HG03442 (cell line): ENCODE results near the gene SEC14L2.
"Not testable (repeated sequence)": the region's sequence is repeated elsewhere in the genome, so short reads cannot be mapped to it uniquely, and the experiment has no call there.

Experiments used
- ATAC-seq: cut with Tn5 transposase; IDR thresholded peaks from one replicate; pipeline ENCODE4 v1.9.1; 2021; ENCODE audit warnings: mild to moderate bottlenecking, moderate library complexity; ENCODE audit not compliant: unreplicated experiment

The SEC14L2 gene

DNA sequence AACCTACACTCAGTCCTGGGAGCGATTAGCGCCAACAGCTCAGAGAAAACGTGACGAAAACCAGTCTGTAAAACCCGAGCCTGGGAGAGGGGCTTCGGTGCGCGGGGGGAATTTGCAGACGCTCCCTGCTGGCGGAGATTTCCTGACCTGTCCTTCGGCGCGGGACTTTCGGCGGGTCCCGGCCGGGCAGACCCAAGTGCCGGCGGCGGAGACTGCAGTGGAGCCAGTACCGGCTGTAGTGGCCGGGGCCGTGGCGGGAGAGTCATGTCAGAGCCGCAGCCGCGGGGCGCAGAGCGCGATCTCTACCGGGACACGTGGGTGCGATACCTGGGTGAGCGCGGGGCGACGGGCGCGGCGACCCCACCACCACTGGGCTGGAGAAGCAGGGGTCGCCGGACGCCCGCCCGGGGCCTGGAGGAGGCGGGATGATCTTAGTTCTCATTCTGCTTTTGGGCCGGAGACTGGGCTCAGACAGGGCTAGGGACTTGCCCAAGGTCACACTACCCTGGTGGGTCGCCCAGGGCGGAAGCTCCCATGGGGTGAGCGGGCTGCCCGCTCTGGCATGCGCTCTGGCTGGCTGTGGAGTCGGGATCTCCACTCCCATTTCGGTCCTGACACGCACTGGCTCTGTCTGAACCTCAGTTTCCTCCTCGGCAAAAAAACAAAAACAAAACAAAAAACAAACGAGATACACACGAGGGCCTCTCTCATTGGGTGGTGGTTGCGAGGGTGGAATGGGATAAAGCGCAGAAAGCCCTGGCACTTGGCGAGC, 29.0 kb downstream of the SEC14L2 start, which contains the start of gene MTFP1:
Gene MTFP1, plus strand, starts transcription at position 153 of the 772 bp plus-strand sequence. Its CDS starts 112 bp downstream, at position 265.
- no peak for ATAC-seq

DNA sequence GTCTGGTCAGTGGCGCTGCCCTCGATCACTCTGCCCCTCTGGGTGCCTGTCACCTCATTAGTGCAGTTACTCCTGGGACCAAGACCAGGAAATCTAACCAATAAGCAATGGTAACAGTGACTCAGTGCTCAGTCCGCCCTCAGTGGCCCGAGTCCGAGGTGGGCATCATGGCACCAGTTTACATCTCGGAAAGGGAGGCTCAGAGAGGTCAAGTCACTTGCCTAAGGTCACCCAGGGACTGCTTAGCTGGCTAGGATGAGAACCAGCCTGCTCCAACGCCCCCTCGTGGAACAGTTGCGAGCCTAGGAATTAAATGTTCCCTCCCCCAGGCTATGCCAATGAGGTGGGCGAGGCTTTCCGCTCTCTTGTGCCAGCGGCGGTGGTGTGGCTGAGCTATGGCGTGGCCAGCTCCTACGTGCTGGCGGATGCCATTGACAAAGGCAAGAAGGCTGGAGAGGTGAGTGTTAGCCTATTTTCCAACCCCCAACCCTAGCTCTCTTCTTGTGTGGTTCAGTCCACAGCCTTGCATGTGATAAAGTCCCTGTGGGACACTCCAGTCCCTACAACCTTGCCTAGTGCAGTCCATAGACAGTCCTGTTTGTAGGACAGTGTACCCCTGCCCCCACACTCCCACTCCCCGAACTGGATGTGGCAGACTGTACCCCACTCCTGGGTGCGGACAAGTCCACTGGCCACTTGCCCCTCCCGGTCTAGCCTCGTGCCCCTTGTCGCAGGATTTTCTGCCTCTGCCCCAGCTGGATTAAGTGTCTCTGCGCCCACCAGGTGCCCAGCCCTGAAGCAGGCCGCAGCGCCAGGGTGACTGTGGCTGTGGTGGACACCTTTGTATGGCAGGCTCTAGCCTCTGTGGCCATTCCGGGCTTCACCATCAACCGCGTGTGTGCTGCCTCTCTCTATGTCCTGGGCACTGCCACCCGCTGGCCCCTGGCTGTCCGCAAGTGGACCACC, 29.9 kb downstream of the SEC14L2 start:
- no peak for ATAC-seq

DNA sequence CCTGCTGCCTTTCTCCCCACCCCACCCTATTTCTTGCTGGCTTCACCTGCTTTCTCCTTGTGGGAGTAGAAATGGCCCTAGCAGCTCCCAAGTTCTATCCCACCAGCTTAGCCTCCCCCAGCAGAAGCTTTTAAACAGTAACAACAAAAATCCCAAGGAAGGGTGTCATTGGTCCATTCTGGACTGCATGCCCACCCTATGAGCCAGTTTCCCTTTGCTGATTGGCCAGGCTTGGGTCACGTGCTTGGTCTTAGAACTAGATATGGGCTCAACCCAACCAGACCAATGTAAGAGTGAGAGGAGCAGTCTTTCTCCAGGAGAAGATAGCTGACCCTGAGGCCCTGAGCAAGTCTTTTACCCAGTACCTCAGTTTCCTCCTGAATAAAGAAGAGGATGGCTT, 31.1 kb downstream of the SEC14L2 start:
- no peak for ATAC-seq

DNA sequence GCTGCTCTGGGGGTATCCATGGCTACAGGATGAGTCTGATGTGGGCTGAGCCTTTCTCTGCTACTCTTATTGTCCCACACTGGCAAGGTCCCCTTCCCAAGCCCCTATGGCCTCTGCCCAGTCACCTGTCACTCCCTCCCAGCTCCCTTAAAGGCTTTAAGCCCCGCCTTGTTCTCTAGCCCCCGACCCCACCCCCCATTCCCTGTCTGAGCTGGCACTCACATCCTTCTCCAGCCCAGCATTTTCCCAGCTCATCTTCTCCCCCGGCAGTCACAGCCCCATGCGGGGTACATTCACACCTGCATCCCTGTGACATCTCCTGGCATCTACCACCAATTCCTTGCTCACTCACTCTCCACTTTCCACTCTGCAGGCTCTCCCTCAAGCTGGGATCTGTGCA, 33.1 kb downstream of the SEC14L2 start:
- no peak for ATAC-seq

DNA sequence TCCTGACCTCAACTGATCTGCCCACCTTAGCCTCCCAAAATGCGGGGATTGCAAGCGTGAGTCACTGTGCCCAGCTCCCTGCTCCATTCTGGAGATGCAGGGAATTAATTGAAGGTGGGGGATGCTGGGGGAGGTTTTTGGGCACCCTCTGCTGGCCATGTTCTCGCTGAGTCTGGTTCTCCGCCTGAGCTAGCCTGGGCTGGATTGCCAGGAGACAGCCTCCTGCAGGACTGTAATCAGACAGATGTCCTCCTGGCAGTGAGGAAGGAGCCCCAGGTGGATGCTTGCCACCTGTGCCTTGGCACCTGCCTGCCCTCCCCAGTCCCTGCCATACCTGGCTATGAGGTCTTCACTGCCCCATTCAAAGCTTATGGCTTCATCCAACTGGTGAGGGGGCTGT, 34.1 kb downstream of the SEC14L2 start:
- ATAC-seq = no peak

DNA sequence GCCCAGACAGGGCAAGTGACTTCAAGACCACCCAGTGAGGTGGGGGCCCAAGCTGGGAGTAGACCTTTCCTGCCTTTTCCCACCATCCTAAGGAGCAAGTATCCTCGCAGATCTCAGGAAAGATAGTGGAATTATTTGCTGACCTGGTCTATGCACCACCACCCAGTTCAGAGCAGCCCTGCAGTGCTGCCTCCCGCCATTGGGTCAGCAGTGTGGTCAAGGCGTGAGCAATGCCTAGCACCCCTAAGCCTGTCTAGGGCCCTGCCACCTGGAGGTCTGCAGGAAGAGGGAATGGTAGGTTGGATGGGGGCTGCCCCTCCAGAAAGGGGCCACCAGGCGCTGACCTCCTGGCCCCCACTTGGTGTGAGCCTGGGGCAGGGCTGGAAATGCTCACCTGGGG, 35.3 kb downstream of the SEC14L2 start:
- ATAC-seq = no peak

DNA sequence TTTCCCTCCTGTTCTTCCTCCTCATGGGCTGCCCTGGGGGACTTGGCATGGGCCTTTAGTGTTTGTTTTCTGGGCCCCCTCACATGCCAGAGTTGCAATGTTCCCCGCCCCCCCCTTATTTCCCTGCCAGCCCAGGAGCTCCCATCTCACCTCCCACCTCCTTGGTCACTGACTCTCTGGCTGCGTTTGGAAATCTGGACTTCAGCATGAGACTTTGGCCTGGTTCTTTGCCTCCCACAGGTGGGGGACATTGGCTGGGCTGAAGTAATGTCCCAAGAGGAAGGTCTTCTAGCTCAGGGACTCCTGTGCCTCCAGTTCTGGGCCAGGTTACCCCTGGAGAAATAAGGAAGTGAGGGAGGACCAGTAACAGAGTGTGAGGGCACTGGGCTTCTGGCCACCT, 35.7 kb downstream of the SEC14L2 start:
- ATAC-seq = no peak

DNA sequence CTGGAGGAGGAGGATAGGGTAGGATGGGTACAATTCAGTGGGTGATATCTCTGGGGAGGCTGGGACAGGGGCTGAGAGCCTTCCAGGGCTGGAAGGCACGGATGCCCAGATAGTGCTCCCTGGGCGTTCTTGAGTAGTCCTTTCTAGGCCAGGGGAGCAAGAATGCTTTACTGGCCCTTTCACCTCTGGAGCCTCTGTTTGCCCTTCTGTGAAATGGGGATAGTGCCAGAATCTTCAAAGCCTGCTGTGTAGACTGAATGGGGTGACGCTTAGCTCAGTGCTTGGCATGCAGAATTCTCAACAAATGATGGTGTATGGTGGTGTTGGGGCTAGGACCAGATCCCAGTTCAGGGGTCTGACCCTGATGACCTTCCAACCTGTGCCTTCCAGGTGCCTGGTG, 36.4 kb downstream of the SEC14L2 start:
- ATAC-seq = no peak

DNA sequence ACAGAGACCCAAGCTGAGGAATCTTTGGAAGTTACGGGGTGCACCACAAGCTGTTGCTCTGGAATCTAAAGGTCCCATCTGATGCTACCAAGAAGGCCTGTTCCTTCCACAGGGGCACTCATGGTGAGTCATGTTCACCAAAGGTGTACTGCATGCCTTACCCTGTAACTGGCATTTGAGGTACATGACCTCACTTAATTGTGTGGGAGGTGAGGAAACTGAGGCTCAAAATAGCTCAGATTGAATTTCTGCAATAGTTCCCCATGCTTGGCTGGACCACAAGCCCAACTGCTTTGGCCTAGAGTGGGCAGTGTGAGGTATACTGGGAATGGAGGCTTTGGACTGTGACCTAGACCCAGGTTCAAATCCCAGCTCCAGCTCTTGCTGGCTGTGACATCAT, 37.0 kb downstream of the SEC14L2 start:
- ATAC-seq = no peak

DNA sequence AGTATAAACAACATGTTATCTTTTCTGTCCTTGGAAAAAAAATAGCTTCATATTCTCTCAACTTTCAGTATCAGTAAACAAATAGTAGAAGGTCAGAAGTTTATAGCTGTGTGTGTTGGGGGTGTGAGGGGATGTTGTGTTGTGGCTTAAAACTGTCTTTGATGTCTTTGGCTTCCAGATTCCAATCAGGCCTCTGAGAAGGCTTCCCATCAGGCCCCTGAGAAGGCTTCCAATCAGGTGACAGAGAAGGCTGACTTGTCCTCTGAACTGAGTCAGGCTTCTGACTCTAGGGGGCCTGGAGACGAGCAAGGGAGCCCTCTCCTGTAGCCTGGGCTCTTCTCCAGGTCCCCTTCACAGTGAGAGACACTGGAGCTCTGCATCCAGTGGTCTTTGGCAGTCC, 38.0 kb downstream of the SEC14L2 start:
- ATAC-seq = no peak

DNA sequence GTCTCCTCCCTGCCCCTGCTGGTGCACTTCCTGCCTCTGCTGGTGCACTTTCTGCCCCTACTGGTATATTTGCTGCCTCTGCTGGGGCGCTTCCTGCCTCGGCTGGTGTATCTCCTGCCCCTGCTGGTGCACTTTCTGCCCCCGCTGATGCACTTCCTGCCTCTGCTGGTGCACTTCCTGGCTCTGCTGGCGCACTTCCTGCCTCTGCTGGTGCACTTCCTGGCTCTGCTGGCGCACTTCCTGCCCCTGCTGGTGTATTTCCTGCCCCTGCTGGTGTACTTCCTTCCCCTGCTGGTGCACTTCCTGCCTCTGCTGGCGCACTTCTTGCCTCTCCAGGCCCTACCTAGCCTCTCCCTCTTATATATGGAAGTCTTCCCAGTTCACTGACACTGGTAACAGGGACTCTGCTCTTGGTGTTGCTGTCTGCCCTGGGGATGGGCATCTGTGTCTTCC, 38.9 kb downstream of the SEC14L2 start:
- no peak for ATAC-seq

DNA sequence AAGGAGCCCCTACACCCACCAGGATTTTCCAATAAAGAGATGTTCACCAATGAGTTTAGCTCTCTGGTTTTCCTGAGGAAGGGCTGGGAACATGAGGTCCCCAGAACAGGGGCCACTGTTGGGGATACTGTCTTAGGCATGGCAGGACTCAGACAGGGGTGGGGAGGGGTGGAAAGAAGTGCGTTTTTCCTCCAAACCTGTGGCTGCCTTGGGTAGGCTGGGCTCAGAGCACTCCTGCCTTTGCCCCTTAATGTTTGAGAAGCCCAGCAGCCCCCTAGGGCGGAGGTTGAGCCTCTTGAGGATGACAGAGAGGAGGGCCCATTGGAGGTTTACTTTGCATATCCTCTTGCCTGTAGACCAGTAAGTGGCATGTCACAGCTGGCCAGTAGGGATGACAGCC, 39.4 kb downstream of the SEC14L2 start:
- no peak for ATAC-seq

DNA sequence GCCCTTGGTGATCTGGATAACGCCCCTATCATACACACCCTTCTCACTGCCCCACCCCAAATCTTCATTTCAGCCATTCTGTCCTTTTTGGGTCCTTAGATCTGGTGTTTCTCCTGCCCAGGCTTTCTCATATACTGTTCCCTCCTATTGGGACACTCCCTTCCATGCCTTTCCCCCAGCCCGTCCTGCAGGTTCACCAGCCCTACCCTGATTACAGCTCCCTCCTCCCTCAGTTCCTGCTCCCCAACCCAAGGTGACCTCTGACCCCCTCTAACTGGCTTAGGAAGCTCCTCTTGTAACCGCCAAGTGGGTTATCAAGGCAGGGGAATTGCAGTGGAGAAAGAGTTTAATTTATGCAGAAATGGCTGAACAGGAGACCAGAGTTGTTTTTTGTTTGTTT, 41.7 kb downstream of the SEC14L2 start:
- no peak for ATAC-seq

DNA sequence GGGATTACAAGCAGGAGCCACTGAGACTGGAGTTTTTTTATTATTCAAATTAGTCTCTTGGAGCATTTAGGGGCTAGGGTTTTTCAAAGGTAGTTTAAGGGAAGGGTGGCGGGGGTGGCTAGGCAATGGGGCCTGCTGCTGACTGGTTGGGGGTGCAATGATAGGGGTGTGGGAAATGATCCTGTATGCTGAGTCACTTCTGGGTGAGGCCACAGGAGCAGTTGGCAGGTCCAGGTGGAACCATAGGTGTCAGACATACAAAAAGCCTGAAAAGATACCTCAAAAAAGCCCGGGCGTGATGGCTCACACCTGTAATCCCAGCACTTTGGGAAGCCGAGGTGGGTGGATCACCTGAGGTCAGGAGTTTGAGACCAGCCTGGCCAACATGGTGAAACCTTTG, 42.4 kb downstream of the SEC14L2 start:
- ATAC-seq = no peak

DNA sequence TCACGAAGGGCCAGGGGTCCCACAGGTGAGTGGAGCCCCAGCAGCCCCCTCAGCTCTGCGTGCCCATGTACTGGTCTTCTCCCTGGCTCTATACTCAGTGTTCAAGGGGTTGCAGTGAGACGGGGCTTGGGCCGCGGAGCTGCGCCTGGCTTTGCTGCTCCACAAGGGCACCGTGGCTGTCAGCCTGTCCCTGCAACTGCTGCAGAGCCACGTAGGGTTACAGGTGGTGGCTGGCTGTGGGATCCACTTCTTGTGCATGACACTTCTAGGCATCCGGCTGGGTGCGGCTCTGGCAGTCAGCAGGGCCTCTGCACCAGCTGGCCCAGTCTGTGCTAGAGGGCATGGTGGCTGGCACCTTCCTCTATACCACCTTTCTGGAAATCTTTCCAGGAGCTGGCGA, 43.0 kb downstream of the SEC14L2 start:
- no peak for ATAC-seq

DNA sequence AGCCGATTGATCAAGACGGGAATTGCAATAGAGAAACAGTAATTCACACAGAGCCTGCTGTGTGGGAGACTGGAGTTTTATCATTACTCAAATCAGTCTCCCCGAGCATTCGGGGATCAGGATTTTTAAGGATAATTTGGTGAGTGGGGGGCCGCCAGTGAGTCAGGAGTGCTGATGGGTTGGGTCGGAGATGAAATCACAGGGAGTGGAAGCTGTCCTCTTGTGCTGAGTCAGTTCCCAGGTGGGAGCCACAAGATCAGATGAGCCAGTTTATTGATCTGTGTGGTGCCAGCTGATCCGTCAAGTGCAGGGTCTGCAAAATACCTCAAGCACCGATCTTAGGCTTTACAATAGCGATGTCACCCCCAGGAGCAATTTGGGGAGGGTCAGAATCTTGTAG, 44.3 kb downstream of the SEC14L2 start:
- ATAC-seq = no peak

DNA sequence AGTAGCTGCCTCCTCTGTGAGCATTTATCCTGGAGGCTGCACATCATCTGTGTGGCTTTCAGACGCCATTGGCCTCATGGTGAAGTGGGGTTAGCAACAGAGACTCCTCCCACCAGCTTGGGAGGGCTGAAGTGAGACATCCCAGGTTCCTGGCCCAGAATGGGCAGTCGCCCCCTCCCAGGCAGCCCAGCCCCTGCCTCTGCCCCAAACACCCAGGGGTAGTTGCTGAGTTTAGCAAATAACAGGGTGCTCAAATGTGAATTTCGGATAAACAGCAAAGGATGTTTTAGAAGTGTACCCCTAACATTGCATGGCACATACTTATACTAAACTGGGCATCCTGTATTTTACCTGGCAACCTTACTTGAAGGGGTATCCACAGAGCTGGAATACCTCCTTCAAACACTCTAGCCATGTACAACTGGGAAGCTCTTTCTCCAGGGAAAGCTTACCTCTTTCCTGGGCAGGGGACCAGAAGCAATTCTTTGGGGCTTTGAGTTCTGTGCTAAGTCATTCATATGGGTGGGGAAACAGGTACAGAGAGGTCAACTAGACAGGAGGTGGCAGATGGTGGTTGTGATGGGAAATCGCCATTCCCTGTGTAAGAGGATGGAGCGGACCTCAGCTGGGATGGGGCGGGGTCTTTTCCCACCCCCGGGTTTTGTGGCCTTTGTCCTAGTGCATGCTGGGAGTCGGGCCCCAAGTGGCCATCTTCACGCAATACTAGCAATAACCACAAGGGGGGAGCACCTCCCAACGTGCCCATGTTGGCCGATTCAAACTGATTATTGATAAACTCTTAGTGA, 48.0 kb downstream of the SEC14L2 start:
- ATAC-seq = no peak

DNA sequence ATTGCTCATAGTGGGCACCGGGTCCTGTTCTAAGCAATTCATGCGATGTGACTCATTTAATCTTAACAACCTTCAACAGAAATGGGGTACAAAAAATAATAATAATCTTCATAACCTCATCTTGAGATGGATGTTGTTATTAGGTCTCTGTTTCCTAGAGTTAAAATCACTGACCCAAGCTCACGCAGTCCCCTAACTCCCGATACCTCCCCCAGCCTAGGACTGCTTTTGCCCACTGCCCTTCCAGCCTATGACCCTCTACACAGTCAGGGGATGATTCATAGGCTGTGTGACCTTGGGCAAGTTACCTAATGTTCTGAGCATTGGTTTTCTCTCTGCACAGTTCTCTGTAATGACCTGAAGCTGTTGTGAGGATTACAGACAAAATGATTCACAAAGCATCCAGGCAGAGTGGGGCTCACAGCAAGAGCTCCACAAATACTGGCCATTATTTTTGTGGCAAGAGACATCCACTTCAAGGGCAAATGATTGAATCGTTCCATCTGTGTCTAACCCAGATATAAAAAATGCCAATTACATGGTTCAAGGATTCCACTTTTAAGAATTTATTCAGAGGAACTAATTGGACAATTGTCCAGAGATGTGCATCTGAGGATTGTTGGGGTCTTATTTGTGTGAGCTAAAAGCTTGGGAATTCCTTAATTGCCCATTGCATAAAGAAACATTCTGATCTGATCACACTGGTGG, 48.8 kb downstream of the SEC14L2 start:
- ATAC-seq = no peak

DNA sequence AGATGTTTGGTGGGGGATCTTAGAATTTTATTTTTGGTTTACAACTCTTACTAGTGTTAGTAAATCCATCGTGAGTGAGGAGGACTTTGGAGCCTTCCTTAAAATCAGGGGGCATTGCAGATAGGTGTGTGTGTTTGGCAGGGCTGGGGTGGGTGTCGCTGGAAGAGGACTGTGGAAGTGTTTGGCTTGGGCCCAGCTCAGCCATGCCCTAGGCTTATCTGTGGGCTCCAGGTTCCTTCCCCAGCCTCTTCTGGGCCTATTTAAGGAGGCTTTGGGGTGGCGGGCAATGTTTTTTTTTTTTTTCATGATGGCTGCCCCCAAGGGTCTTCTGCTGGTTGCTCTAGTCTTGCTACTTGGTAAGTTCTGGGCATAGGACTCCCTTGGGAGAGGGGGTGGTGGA, 50.8 kb downstream of the SEC14L2 start:
- no peak for ATAC-seq

DNA sequence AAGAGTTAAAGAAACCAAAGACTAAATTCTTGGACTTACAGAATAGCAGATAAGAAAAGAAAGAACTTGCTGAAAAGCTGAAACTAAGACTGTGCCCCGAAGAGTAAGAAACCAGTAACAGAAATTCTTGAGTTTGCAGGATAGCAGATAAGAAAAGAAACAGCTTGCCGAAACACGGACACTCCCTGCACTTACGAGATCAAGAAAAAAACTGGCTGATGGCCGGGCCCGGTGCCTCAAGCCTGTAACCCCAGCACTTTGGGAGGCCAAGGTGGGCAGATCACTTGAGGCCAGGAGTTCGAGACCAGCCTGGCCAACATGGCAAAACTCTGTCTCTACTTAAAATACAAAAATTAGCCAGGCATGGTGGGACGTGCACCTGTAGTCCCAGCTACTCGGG, 54.7 kb downstream of the SEC14L2 start:
- ATAC-seq = not testable (repeated sequence)
